Naive thymus-derived CD4-positive, alpha-beta T cell (primary cell): ENCODE measurements around the gene NOTCH4. TPM values are rescaled to one million over a fixed set of nuclear protein-coding genes. Genes with fewer than 3 reads are reported as not detected.

Experiments
- ATAC-seq: fragments of 150-1000 bp; cut with Tn5 transposase; 2 replicates; pipeline ENCODE4 v1.10.0; 2021; ENCODE audit warnings: mild to moderate bottlenecking, moderate library complexity
- CTCF ChIA-PET: fragments of 350-600 bp; sonication (Branson Sonifier 250); formaldehyde crosslinking; loops from one replicate; lab custom pipeline; 2021; ENCODE audit warnings: antibody characterized with exemption; lab: Charles Lee
- POLR2A ChIA-PET: fragments of 350-600 bp; sonication (Branson Sonifier 250); formaldehyde crosslinking; loops from one replicate; lab custom pipeline; 2021; ENCODE audit warnings: antibody characterized with exemption, inconsistent platforms; lab: Charles Lee
- DNase-seq, 9 donors: peaks; one replicate each; pipeline versions ENCODE4 v3.0.0 to v3.0.0-alpha.2; 2020 to 2022; ENCODE audit warnings: mixed read lengths in 1 of 9
- H3K27ac ChIP-seq: one replicate; pipeline ENCODE4 v1.7.0; 2013; ENCODE audit warnings: mild to moderate bottlenecking, low read depth, low read length, moderate library complexity
- H3K27me3 ChIP-seq, 2 donors: one replicate each; pipeline ENCODE4 v1.7.0; 2013; ENCODE audit warnings: low read length in 2 of 2, mild to moderate bottlenecking in 2 of 2, moderate library complexity in 2 of 2; ENCODE audit not compliant: control insufficient read depth in 2 of 2, insufficient read depth in 2 of 2
- H3K36me3 ChIP-seq, 3 experiments: 1 replicate in 2 of 3; 2 replicates in 1 of 3; pipeline ENCODE4 v1.7.0; 2013; ENCODE audit warnings: low read length in 3 of 3, mild to moderate bottlenecking in 3 of 3, moderate library complexity in 1 of 3; ENCODE audit not compliant: insufficient read depth in 3 of 3, control insufficient read depth in 2 of 3
- H3K4me1 ChIP-seq, 2 donors: one replicate each; pipeline ENCODE4 v1.7.0; 2013; ENCODE audit warnings: low read length in 2 of 2, mild to moderate bottlenecking in 2 of 2, moderate library complexity in 1 of 2; ENCODE audit not compliant: control insufficient read depth in 2 of 2, insufficient read depth in 2 of 2
- H3K4me3 ChIP-seq: 2 replicates; pipeline ENCODE4 v1.7.0; 2013; ENCODE audit warnings: mild to moderate bottlenecking, low read length
- H3K9me3 ChIP-seq, 3 experiments: 1 replicate in 2 of 3; 2 replicates in 1 of 3; pipeline ENCODE4 v1.7.0; 2013; ENCODE audit warnings: low read length in 3 of 3; ENCODE audit not compliant: control insufficient read depth in 2 of 3
- H3K27ac Mint-ChIP-seq, 9 donors: one replicate each; pipeline ENCODE4 v1.8.0; 2020 to 2022; ENCODE audit warnings: mixed read lengths in 9 of 9, mild to moderate bottlenecking in 8 of 9, moderate library complexity in 5 of 9, inconsistent platforms in 2 of 9
- H3K27me3 Mint-ChIP-seq, 5 donors: one replicate each; pipeline ENCODE4 v1.8.0; 2021 to 2022; ENCODE audit warnings: mixed read lengths in 5 of 5, mild to moderate bottlenecking in 1 of 5
- H3K36me3 Mint-ChIP-seq, 5 donors: one replicate each; pipeline ENCODE4 v1.8.0; 2020 to 2022; ENCODE audit warnings: mixed read lengths in 5 of 5, mild to moderate bottlenecking in 3 of 5, inconsistent platforms in 1 of 5
- H3K4me1 Mint-ChIP-seq, 7 donors: one replicate each; pipeline ENCODE4 v1.8.0; 2020 to 2022; ENCODE audit warnings: mixed read lengths in 7 of 7, mild to moderate bottlenecking in 3 of 7, inconsistent platforms in 1 of 7
- H3K4me3 Mint-ChIP-seq, 10 donors: one replicate each; pipeline ENCODE4 v1.8.0; 2020 to 2022; ENCODE audit warnings: mild to moderate bottlenecking in 10 of 10, mixed read lengths in 10 of 10, moderate library complexity in 6 of 10, inconsistent platforms in 2 of 10
- H3K9me3 Mint-ChIP-seq, 11 donors: one replicate each; pipeline ENCODE4 v1.8.0; 2020 to 2022; ENCODE audit warnings: mixed read lengths in 11 of 11, mild to moderate bottlenecking in 4 of 11, inconsistent platforms in 1 of 11, moderate library complexity in 1 of 11
- intact Hi-C, 2 donors: fragments of 100-400 bp; cut with micrococcal nuclease; formaldehyde crosslinking; loops; one replicate each; pipeline ENCODE4 v1.15.1; 2023
- polyA plus RNA-seq, 2 donors: library from polyadenylated mRNA; unstranded; fragments of 300-500 nt; fragmentation: Illumina TruSeq; gene quantifications; one replicate each; pipeline ENCODE4 v1.2.3, GENCODE V29; 2021
- total RNA-seq, 6 experiments: library from RNA in 5 of 6; stranded (reverse) in 5 of 6; gene quantifications; 1 replicate in 5 of 6; 2 replicates in 1 of 6; pipeline ENCODE4 v1.2.3 and lab custom pipeline; 2021 to 2026

Gene NOTCH4
- total and polyA plus RNA-seq, 7 experiments from 2014 or later, result 0.27 to 4.7 (median 0.59) TPM

- no peaks in the 10 kb centered on the region for H3K27me3 ChIP-seq
- no peaks in the 10 kb centered on the region for H3K9me3 ChIP-seq
- Mint-ChIP-seq H3K27me3 (peaks cover 0 to 15% (median 0%) of the 10 kb centered on the region in 5 donors), H3K4me1 (peaks cover 0 to 2% (median 0%) of the 10 kb centered on the region in 7 donors), H3K4me3 (no peak overlapping the region), H3K9me3 (no peaks in the 10 kb centered on the region), H3K36me3 (no peaks in the 10 kb centered on the region), H3K27ac (peak overlapping the region in 3 of 9 donors; percentile 51 to 84 (median 83))
- no peak overlapping the region for H3K27ac ChIP-seq
- no peak for DNase-seq
- no peak for ATAC-seq
- intact Hi-C loops, result no loop called here
- no peak overlapping the region for H3K4me3 ChIP-seq
- CTCF ChIA-PET, result no interaction called here
- no peaks in the 10 kb centered on the region for H3K36me3 ChIP-seq
- POLR2A ChIA-PET, result no interaction called here
- no peaks in the 10 kb centered on the region for H3K4me1 ChIP-seq
Measured at GRCh38 chr6:32210191-32210601, 13.7 kb downstream of the NOTCH4 start.

GRCh38 chr6:32208996-32209395 is 14.9 kb downstream of the NOTCH4 start:
- Histone ChIP-seq H3K9me3 (no peaks in the 10 kb centered on the region), H3K27me3 (no peaks in the 10 kb centered on the region), H3K4me3 (no peak overlapping the region), H3K36me3 (no peaks in the 10 kb centered on the region), H3K27ac (no peak overlapping the region), H3K4me1 (no peaks in the 10 kb centered on the region)
- H3K36me3 Mint-ChIP-seq, result no peaks in the 10 kb centered on the region
- peak overlapping the region in 1 of 9 donors; percentile 23 for H3K27ac Mint-ChIP-seq
- peaks cover 0 to 1% (median 0%) of the 10 kb centered on the region in 11 donors for H3K9me3 Mint-ChIP-seq
- DNase-seq (no peak), ATAC-seq (no peak)
- ChIA-PET CTCF (no interaction called here), POLR2A (no interaction called here)
- H3K27me3 Mint-ChIP-seq, result peaks cover 0 to 24% (median 0%) of the 10 kb centered on the region in 5 donors
- H3K4me3 Mint-ChIP-seq, result no peak overlapping the region
- intact Hi-C loops, result no loop called here
- H3K4me1 Mint-ChIP-seq, result peaks cover 0 to 5% (median 0%) of the 10 kb centered on the region in 7 donors

- H3K27me3 Mint-ChIP-seq, result peaks cover 0 to 25% (median 0%) of the 10 kb centered on the region in 5 donors
- Histone ChIP-seq H3K27ac (no peak overlapping the region), H3K4me3 (no peak overlapping the region), H3K4me1 (no peaks in the 10 kb centered on the region), H3K9me3 (no peaks in the 10 kb centered on the region), H3K27me3 (no peaks in the 10 kb centered on the region), H3K36me3 (no peaks in the 10 kb centered on the region)
- POLR2A ChIA-PET, result interaction anchor here (2.1 kb wide), 1 partner anchor 8 kb away, joined by 8 read pairs; no protein-coding TSS in a partner anchor
- ATAC-seq (no peak), DNase-seq (no peak)
- peaks cover 0 to 1% (median 0%) of the 10 kb centered on the region in 11 donors for H3K9me3 Mint-ChIP-seq
- H3K36me3 Mint-ChIP-seq, result no peaks in the 10 kb centered on the region
- H3K27ac Mint-ChIP-seq, result no peak overlapping the region
- H3K4me1 Mint-ChIP-seq, result peaks cover 0 to 5% (median 0%) of the 10 kb centered on the region in 7 donors
- intact Hi-C loops, result no loop called here
- CTCF ChIA-PET, result no interaction called here
- H3K4me3 Mint-ChIP-seq, result no peak overlapping the region
Measured at GRCh38 chr6:32204268-32204715, 19.6 kb downstream of the NOTCH4 start.

- Histone ChIP-seq H3K4me1 (no peaks in the 10 kb centered on the region), H3K9me3 (no peaks in the 10 kb centered on the region), H3K4me3 (no peak overlapping the region), H3K27ac (no peak overlapping the region), H3K36me3 (no peaks in the 10 kb centered on the region), H3K27me3 (no peaks in the 10 kb centered on the region)
- H3K27ac Mint-ChIP-seq, result peak overlapping the region in 1 of 9 donors; percentile 62
- DNase-seq (no peak), ATAC-seq (no peak)
- peaks cover 0 to 1% (median 0%) of the 10 kb centered on the region in 11 donors for H3K9me3 Mint-ChIP-seq
- ChIA-PET CTCF (no interaction called here), POLR2A (interaction anchor here (2.1 kb wide), 1 partner anchor 8 kb away, joined by 8 read pairs; no protein-coding TSS in a partner anchor)
- intact Hi-C loops, result no loop called here
- H3K4me1 Mint-ChIP-seq, result peaks cover 0 to 5% (median 0%) of the 10 kb centered on the region in 7 donors
- H3K36me3 Mint-ChIP-seq, result no peaks in the 10 kb centered on the region
- H3K4me3 Mint-ChIP-seq, result no peak overlapping the region
- H3K27me3 Mint-ChIP-seq, result peaks cover 0 to 22% (median 0%) of the 10 kb centered on the region in 5 donors
Measured at GRCh38 chr6:32203426-32204267, 20.2 kb downstream of the NOTCH4 start.

DNA sequence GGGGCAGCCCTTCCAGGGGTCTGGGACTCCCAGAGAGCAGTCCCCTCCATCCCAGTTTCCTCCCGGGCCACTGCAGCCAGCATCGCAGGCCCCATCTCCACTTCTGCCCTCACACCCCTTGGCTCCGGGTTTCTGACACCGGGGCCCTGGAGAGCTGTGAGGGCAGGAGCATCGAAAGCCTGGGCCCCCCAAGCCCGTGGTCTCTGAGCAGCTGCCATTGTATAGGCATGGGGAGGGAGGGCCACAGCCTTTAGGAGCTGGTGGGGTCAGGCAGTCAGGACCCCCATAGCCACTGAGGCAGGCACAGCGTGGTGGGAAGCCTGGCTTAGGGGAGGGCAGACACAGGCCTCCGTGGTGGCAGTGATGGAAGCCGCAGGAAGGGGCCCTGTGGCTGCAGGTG is 21.7 kb downstream of the NOTCH4 start:
- DNase-seq (no peak), ATAC-seq (no peak)
- H3K9me3 Mint-ChIP-seq, result peaks cover 0 to 1% (median 0%) of the 10 kb centered on the region in 11 donors
- intact Hi-C loops, result no loop called here
- no peaks in the 10 kb centered on the region for H3K4me1 ChIP-seq
- no peak overlapping the region for H3K4me3 ChIP-seq
- H3K27me3 Mint-ChIP-seq, result peaks cover 0 to 17% (median 0%) of the 10 kb centered on the region in 5 donors
- no peaks in the 10 kb centered on the region for H3K9me3 ChIP-seq
- no peaks in the 10 kb centered on the region for H3K36me3 ChIP-seq
- POLR2A ChIA-PET, result no interaction called here
- no peak overlapping the region for H3K4me3 Mint-ChIP-seq
- CTCF ChIA-PET, result no interaction called here
- H3K4me1 Mint-ChIP-seq, result peaks cover 0 to 5% (median under 1%) of the 10 kb centered on the region in 7 donors
- H3K27me3 ChIP-seq, result no peaks in the 10 kb centered on the region
- H3K36me3 Mint-ChIP-seq, result no peaks in the 10 kb centered on the region
- H3K27ac Mint-ChIP-seq, result no peak overlapping the region
- H3K27ac ChIP-seq, result no peak overlapping the region

DNA sequence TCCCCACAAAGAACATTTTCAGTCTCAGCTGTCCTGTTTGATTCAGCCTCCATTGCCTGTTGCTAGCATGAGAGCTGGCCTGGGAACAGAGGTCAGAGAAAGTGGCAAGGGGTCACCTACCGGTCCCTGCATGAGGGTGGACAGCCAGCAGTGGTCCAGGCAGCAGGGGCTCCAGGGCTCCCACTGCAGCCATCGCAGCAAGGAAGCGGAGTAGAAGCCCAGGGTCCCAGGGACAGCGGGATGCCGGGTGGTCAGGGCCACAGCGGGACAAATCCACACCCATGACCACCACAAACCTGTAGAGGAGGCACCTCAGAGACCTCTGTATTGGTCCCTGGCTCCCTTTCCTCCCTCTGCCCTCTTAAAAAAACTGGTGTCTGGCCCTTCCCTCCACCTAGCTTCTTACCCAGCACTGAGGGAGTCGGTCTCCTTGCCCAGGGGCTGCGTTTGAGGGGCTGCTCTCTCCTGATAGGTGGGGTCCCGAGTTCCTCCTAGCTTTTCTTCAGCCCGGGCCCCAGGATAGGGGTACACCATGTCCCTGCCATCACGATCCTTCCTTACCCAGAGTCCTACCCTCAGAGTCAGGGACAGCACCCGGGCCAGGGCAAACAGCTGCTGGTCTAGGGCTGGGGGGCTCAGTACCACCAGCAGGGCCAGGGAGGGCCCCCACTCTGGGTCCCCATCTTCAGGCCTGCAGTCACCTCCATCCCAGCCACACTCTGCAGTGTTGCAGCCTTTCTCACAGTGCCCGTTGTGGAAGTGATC is 23.0 kb downstream of the NOTCH4 start:
- DNase-seq, result no peak
- Mint-ChIP-seq H3K4me3 (no peak overlapping the region), H3K27me3 (peaks cover 0 to 14% (median 0%) of the 10 kb centered on the region in 5 donors), H3K9me3 (peaks cover 0 to 1% (median 0%) of the 10 kb centered on the region in 11 donors), H3K36me3 (no peaks in the 10 kb centered on the region), H3K4me1 (peaks cover 5 to 10% (median 7%) of the 10 kb centered on the region in 7 donors), H3K27ac (no peak overlapping the region)
- Histone ChIP-seq H3K4me1 (no peaks in the 10 kb centered on the region), H3K27me3 (no peaks in the 10 kb centered on the region), H3K36me3 (no peaks in the 10 kb centered on the region), H3K4me3 (no peak overlapping the region), H3K9me3 (no peaks in the 10 kb centered on the region), H3K27ac (no peak overlapping the region)
- no peak for ATAC-seq
- intact Hi-C loops, result no loop called here
- ChIA-PET POLR2A (no interaction called here), CTCF (interaction anchor here (0.6 kb wide), 1 partner anchor 60 kb away, joined by 4 read pairs; no protein-coding TSS in a partner anchor)
